GM10847 (cell line): Measurements from ENCODE around the gene CNIH4.

Experiments
- POLR2A ChIP-seq: IDR thresholded peaks from 2 replicates; pipeline ENCODE4 v1.6.1; 2011; ENCODE audit not compliant: insufficient read length; ENCODE audit errors: extremely low read depth

CNIH4 gene

GRCh38 chr1:224356685-224357625 lies at the start of gene CNIH4:
Gene CNIH4 (plus strand): TSS chr1:224356879. CDS start chr1:224356925, 46 bp downstream.
- peak; percentile 78 for TF ChIP-seq POLR2A

- TF ChIP-seq POLR2A = no peak
Observed at GRCh38 chr1:224308064-224308463, 48.6 kb upstream of the CNIH4 start.

DNA sequence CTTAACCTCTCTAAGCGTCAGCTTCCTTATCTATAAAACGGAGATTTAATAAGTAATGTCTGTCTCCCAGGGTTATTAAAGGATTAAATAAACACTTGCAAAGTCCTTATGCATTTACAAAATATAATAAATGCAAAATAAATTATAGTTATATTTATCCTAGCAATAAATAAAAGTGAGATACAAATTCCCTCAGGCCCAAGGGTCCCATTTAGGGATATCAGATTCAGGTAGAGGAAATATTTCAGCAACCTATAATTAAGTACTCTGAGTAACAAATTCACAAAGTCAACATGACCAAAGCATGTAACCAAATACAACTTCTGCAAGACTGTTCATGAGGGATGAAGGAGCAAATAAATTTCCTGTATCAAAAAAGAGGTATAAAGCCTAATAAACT lies 44.7 kb upstream of the CNIH4 start:
- no peak for TF ChIP-seq POLR2A

DNA sequence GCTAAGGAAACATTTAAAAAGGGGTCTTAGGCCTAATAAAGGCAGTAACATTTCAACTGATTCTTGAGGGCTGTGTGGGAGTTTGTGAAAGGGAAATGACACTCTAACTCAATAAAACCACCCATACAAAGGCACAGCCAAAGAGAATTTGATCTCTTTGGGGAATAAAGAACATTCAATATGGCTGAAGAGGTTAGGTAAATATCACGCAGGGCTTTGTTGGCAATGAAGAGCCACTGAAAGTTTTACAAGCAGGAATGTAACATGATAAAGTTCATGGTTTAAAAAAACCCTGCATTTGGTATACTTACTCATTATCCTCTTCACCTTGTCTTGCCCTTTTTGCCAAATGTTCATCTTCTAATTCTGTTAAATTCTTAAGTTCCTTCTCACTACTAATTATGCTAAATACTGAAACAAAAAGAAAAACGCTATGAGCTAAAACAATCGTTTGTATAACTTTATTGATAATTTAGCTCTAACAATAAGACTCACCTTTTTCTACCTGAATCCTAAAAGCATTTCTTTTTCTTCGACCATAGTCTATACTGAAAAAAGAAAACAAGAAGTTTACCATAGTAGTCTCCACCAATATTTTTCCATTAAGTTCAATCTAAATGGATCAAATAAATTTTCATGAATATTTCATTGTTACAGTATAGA lies 39.2 kb upstream of the CNIH4 start:
- TF ChIP-seq POLR2A = no peak

GRCh38 chr1:224321706-224322105 lies 35.0 kb upstream of the CNIH4 start:
- no peak for TF ChIP-seq POLR2A

DNA sequence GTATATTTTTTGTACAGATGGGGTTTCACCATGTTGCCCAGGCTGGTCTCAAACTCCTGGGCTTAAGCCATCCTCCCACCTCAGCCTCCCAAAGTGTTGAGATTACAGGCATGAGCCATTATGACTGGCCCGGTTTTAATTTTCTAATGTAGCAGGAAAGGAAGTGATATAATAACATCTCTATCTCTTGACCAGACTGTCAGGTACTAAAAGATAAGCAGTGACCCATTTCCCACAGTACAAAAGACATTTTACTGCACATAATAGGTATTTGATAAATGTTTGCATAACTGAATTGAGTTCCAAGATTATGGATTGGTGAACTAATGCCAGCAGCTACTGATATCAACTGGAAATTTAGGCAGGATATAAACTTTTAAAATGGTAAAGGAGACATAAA lies 30.7 kb upstream of the CNIH4 start:
- TF ChIP-seq POLR2A = no peak

DNA sequence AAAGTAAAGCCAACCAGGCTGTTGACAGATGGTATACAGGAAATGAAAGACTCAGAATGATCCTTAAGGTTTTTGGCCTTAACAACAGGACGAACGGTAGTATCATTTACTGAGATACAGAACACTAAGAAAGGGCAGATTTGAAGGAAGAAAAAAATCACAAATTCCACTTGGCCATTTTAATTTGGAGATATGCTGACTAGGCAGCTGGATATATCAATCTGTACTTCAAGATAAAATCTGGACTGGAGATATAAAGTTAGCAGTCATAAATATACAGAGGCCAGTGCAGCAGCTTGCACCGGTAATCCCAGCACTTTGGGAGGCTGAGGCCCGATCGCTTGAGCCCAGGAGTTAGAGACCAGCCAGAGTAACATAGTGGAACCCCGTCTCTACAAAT lies 28.0 kb upstream of the CNIH4 start:
- no peak for TF ChIP-seq POLR2A

DNA sequence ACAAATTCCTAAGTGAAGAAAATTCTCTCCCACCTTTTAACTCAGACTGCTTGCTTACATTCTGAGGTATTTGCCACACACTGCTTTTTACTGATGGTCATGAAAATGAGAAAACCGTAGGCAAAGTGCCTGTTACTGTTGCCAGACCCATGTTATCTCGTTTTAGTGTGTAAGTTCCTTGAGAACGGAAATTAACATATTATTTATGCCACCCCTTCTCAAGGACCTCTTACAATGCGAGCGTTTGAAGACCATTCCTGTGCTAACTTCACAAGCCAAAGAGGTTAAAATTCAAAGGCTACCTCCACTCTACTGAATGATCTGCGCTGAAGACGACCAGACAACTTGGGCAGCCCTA lies 27.2 kb upstream of the CNIH4 start:
- no peak for TF ChIP-seq POLR2A

DNA sequence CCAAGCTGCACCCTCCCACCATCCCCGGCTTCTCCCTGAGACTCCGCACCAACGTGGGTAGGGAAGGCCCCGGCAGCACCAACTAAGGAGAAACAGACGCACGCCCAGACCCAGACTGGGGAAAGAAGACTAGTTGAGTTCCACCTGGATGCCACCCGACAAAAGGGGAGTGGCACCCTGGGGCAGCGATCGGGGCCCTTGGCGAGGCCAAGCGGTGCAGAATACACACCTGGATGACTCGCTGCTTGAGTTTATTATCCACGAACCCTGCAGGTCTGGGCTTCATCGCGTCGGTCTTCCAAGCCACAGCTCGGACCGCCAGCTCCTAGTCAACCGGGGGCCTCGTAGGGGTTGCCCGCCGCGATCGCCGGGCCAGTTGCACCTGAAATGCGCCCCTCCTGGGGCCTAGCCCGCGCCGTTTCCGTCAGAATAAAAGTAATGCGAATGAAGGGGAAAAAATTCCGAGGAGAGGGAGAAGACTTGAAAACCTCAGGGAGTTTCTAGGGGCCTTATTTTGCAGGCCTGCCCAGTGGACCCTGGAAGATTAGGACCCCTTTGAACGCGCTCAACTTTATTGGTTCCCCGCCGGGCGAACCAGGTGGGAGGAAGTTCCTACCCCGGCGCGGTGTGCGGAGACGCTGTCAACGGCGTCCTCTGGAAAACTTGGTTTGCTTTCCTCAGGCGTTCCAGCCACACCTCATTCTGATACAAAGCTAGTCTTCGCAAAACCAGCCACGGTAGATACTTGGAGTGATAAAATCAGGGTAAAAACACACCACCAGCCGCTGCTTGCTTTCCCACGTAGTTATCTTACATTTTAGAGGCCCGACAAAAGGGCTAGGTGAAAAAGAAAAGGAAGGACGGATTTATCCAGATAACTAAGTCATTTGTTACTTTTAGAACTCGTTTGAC lies 26.6 kb upstream of the CNIH4 start, which contains the start of gene NVL:
TSS of gene NVL (minus strand) at position 331 of the 912 bp plus-strand sequence. CDS start at position 286, 45 bp downstream.
- peak; percentile 38 for TF ChIP-seq POLR2A

DNA sequence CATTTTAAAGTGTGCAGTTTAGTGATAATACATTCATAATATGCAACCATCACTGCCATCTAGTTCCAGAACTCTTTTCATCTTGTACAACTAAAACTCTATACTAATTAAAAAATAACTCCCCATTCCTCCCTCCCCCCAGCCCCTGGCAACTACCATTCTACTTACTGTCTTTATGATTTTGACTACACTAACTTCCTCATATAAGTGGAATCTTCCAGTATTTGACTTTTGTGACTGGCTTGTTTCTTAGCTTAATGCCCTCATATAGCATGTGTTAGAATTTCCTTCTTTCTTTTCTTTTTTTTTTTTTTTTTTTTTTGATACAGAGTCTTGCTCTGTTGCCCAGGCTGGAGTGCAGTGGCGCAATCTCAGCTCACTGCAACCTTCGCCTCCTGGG lies 25.4 kb upstream of the CNIH4 start:
- no peak for TF ChIP-seq POLR2A

- no peak for TF ChIP-seq POLR2A
Observed at GRCh38 chr1:224331824-224332223, 24.9 kb upstream of the CNIH4 start.

DNA sequence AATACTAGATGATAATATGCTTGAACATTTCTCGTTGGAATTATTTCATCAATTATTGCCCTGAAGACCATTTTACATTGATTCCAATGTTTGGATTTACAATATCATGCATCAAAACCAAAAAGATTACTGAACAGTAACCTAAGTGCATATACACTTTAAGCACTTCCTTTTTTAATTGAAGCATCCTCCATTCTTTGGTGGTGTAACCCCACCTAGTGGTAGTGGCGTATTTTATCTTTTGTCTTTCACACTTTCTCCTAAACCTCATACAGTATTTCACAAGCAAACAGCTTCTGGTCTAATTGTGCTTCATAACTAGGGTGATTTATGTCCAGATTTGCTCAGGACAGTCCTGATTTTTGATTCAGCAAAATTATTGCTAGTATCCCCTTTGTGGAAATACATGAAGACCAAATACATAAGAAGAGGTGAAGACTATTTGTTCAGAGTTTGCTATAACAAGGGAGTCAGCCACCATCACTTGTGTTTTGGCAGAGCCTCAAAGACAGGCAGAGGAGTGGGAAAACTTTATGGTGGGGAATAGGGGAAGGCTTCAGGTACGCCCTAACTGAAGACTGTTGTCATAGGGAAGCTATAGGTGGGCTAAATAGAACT lies 23.3 kb upstream of the CNIH4 start:
- TF ChIP-seq POLR2A = no peak

- TF ChIP-seq POLR2A = no peak
Observed at GRCh38 chr1:224333939-224334786, 22.5 kb upstream of the CNIH4 start.
